RWPE2 (cell line): Measurements from ENCODE around the gene KCND1.

Experiments used
- ATAC-seq: fragments of 200-7000 bp; cut with Tn5 transposase; 3 replicates; pipeline ENCODE4 v1.9.1; 2021; ENCODE audit warnings: low read depth
- DNase-seq: peaks from one replicate; pipeline ENCODE4 v3.0.0-alpha.2; 2020; ENCODE audit warnings: low spot score
- H3K27ac ChIP-seq: fragments of 450-650 bp; 2 replicates; pipeline ENCODE4 v1.5.1; 2017; ENCODE audit warnings: mild to moderate bottlenecking; ENCODE audit not compliant: poor library complexity, severe bottlenecking
- H3K27me3 ChIP-seq: fragments of 250-450 bp; sonication (Bioruptor Pico); 2 replicates; pipeline ENCODE4 v1.5.1; 2021; ENCODE audit warnings: mild to moderate bottlenecking, moderate library complexity; ENCODE audit not compliant: insufficient read depth, poor library complexity, severe bottlenecking
- H3K36me3 ChIP-seq: fragments of 250-450 bp; sonication (Bioruptor Pico); 2 replicates; pipeline ENCODE4 v1.5.1; 2020; ENCODE audit warnings: low read depth, mild to moderate bottlenecking, moderate library complexity
- H3K4me1 ChIP-seq: fragments of 250-450 bp; sonication (Bioruptor Pico); 2 replicates; pipeline ENCODE4 v1.5.1; 2021; ENCODE audit warnings: mild to moderate bottlenecking, moderate library complexity; ENCODE audit not compliant: insufficient read depth, poor library complexity, severe bottlenecking
- H3K4me3 ChIP-seq: fragments of 250-450 bp; sonication (Bioruptor Pico); 2 replicates; pipeline ENCODE4 v1.5.1; 2021; ENCODE audit warnings: mild to moderate bottlenecking, moderate library complexity; ENCODE audit not compliant: severe bottlenecking
- H3K9me3 ChIP-seq: fragments of 250-450 bp; sonication (Bioruptor Pico); 2 replicates; pipeline ENCODE4 v1.5.1; 2021; ENCODE audit warnings: mild to moderate bottlenecking, moderate library complexity; ENCODE audit not compliant: severe bottlenecking
- TF ChIP-seq, protein P1 (sequence below): fragments of 450-650 bp; IDR thresholded peaks from one replicate; pipeline ENCODE4 v1.5.1; 2017; ENCODE audit warnings: mild to moderate bottlenecking, moderate library complexity; ENCODE audit not compliant: poor library complexity, severe bottlenecking

KCND1 gene

DNA sequence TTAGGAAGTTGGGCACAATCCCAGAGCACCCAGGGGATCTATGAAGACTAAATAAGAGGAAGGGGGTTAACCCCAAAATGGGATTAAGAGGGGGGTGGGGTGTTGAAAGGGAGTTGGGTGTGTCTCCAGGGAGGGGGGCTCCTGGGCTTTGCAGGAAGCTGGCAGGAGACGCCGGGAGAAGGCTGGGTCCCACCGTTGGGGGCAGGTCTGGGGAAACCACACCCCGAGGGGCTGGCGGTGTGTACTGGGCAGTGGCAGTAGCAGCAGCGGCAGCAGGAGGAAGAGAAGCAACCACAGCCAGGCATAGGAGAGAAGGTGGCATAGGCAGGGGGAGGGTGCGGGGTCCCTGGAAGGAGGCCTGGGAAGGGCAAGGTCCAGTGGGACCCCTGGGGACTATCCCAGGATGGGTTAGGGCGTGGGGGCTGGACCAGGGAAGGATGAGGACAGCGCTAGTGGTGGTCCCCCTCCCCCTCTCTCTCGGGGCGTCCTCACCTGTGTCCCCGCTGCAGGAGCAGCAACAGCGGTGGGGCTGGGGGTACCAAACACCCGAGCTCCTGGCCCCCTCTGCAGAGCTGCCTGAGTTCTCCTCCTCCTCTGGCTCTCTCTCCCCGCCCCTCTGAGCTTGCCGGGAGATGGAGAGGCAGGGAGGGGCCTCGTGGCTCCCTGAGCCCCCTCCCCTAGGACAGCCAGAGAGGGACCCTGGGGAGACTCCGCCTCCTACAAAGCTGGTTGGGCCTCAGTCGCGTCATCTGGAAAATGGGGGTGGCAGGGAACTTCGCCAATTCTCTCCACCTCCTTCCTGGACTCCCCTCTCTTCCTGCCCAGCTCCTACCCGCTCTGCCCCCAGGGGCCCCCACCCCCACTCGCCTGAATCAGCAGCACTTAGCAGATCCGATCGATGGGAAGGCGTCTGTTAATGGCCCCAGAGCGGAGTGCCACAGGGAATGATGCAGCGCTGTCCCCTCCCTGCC is at the start of gene KCND1:
TSS of gene KCND1 (minus strand) at position 596 of the 971 bp plus-strand sequence. CDS start 1,573 bp downstream, outside the sequence.
- DNase-seq (no peak), ATAC-seq (peak; percentile 35)
- Histone ChIP-seq H3K36me3 (no peaks in the 10 kb centered on the region), H3K27ac (no peak within 1 kb of the TSS), H3K4me3 (peak within 1 kb of the TSS; percentile 8), H3K27me3 (no peaks in the 10 kb centered on the region), H3K4me1 (no peaks in the 10 kb centered on the region), H3K9me3 (no peaks in the 10 kb centered on the region)
- TF ChIP-seq, protein P1, sequence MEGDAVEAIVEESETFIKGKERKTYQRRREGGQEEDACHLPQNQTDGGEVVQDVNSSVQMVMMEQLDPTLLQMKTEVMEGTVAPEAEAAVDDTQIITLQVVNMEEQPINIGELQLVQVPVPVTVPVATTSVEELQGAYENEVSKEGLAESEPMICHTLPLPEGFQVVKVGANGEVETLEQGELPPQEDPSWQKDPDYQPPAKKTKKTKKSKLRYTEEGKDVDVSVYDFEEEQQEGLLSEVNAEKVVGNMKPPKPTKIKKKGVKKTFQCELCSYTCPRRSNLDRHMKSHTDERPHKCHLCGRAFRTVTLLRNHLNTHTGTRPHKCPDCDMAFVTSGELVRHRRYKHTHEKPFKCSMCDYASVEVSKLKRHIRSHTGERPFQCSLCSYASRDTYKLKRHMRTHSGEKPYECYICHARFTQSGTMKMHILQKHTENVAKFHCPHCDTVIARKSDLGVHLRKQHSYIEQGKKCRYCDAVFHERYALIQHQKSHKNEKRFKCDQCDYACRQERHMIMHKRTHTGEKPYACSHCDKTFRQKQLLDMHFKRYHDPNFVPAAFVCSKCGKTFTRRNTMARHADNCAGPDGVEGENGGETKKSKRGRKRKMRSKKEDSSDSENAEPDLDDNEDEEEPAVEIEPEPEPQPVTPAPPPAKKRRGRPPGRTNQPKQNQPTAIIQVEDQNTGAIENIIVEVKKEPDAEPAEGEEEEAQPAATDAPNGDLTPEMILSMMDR = no peak

DNA sequence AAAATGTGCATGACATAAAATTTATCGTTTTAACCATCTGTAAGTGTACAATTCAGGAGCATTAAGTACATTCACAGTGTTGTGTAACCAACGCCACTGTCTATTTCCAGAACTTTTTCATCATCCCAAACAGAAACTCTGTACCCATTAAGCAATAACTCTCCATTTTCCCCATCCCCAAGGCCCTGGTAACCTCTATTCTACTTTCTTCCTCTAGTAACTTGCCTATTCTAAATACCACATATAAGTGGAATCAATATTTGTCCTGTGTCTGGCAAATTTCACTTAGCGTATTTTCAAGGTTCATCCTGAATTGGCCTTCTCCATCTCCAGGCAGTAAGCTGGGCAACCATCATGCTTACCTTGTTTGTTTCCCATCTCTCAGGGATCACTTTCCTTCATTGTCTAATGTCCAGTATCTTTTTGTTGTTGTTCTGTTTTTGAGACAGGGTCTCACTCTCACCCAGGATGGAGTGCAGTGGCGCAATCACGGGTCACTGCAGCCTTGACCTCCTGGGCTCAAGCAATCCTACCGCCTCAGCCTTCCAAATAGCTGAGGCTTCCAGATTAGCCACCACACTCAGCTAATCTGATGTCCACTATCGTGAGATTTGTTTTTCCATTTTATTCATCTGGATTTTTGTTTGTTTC is 48.1 kb upstream of the KCND1 start:
- Histone ChIP-seq H3K4me3 (no peak overlapping the region), H3K9me3 (no peaks in the 10 kb centered on the region), H3K4me1 (no peaks in the 10 kb centered on the region), H3K36me3 (no peaks in the 10 kb centered on the region), H3K27me3 (no peaks in the 10 kb centered on the region), H3K27ac (no peak overlapping the region)
- TF ChIP-seq, protein P1 = no peak
- DNase-seq = no peak
- no peak for ATAC-seq

DNA sequence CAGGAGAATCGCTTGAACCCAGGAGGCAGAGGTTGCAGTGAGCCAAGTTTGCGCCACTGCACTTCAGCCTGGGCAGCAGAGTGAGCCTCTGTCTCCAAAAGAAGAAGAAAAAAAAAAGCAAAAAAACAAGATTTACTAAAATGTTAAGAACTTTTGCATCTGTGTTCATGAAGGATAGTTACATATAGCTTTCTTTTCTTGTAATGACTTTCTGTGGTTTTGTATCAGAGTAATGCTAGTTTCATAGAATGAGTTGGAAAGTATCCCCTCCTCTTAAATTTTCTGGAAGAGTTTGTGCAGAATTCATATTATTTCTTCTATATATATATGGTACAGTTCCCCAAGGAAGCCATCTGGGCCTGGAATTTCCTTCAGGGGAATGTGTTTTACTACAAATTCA is 47.4 kb upstream of the KCND1 start:
- H3K9me3 ChIP-seq = no peaks in the 10 kb centered on the region

DNA sequence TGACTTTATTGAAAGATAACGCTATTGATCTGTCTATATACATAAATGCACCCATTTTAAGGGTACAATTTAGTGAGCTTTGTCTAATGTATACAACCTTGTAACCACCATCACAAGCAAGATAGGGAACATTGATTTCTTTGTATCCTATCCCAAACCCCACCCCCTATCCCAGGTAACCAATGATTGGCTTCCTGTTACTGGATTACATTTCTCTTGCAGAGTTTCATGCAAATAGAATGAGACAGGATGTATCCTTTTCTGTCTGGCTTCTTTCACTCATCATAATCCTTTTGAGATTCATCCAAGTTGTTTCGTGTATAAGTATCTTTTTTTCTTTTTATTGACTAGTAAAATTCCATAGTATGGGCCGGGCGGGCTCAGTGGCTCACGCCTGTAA is 32.1 kb upstream of the KCND1 start:
- TF ChIP-seq, protein P1 = no peak
- Histone ChIP-seq H3K9me3 (no peaks in the 10 kb centered on the region), H3K4me3 (no peak overlapping the region), H3K36me3 (0 out of 2 replicates have a peak, but pooled peaks cover 1% of the 10 kb centered on the region), H3K27ac (no peak overlapping the region), H3K4me1 (no peaks in the 10 kb centered on the region), H3K27me3 (no peaks in the 10 kb centered on the region)
- ATAC-seq = no peak
- no peak for DNase-seq

More for the DNA sequence above, 47.4 kb upstream of the KCND1 start:
- Histone ChIP-seq H3K4me1 (no peaks in the 10 kb centered on the region), H3K27ac (no peak overlapping the region), H3K4me3 (no peak overlapping the region), H3K27me3 (no peaks in the 10 kb centered on the region), H3K36me3 (no peaks in the 10 kb centered on the region)
- ATAC-seq (no peak), DNase-seq (no peak)
- TF ChIP-seq, protein P1 = no peak
